AG20443 (cell line): ENCODE results near the gene SLC7A6.

ENCODE experiments used
- DNase-seq: peaks from one replicate; pipeline ENCODE4 v3.0.0; 2012; ENCODE audit warnings: low spot score, mixed read lengths

Gene SLC7A6

DNA sequence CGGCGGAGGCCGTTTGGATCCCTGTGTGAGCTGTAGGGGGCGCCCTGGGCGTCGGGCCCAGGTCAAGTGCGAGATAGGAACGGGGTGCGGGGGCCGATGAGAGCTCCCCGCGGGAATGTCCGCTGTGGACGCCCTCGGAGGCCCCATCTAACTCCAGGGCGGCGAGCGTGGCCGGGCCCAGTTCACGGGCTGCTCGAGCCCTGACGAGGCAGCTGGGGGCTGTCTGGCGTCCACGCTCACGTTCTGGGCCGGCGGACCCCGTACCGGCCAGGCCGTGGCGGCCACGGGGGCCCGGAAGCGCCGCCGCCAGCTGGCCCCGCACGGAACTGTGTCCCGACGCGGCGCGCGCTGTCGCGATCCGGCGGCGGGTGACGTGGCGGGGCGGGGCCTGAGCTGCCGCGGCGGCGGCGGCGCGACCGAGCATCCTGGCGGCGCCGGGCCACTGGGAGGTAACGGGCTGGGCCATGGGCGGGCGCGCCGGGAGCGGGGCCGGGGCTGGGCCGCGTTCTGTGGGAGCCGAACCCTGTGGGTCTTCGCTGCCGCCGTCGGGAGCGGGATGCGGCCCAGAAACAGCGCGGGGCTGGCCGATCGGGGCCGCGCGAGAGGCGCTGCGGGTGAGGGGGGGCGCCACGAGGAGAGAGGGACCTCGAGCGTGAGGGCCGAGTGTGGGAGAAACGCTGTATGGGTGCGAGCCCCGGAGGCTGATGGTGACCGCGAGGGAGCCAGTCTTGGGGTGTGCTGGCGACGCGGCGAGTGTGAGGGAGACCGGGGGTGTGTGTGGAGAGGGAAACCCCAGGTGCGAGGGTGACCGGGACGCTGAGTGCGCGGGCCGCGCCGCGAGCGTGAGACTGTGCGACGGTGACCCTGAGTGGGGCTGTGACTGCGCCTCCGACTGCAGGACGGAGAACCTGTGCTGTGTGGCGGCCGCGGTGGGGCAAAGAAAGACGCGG, at the start of gene SLC7A6:
SLC7A6 (plus strand) TSS at position 399 of the 950 bp plus-strand sequence. CDS start 10,201 bp downstream, outside the sequence.
- peak; percentile 93 for DNase-seq

DNA sequence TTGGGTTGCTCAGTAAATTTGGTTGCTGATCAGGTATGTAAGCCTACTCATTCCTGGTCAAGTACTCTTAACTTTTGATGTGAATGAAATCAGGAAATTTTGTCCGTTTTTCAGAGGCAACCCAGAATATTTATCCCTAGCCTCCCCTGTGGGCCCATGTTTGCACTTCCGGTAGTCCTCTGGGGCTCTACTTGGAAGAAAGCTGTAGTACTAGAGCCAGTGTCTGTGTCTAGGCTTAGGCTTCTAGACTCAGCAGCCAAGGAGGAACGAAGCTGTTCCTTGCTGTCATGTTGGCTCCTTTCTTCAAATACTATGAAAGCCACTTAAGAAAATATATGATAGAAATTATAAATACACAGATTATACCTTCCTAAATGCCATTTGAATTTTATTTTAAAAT, 49.6 kb upstream of the SLC7A6 start:
- no peak for DNase-seq

DNA sequence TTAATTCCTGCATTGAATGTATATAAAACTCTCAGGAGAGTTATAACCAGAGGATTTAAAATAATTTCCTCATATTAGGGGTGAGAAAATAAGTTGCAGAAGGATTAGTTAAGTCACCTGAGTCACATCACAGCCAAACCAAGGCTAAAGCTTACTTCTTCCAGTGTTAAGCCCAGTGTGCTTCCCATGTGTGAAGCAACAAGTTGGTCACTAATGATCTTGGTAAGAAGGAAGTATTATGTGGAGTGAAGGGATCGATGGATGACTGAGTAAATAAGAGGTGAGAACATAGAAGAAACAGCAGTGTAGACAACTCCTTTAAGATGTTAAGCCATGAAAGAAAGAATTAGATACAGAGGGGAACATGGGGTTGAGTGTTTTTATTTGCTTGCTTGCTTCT, 49.0 kb upstream of the SLC7A6 start:
- no peak for DNase-seq

DNA sequence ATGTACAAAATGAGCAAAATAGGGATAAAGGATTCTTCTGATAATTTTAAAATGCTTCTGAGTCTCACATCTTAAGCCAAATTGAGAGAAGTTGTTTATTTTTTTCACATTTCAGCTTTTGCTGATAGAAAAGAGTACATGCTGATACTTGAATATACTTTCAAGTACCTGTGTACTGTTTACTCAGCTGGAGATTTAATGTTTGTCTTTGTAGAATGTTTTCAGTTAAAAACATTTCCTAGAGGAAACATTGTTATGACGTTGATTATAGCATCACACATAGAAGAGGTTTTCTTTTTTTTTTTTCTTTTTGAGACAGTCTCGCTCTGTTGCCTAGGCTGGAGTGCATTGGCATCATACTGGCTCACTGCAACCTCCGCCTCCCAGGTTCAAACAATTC, 48.1 kb upstream of the SLC7A6 start:
- DNase-seq = no peak

DNA sequence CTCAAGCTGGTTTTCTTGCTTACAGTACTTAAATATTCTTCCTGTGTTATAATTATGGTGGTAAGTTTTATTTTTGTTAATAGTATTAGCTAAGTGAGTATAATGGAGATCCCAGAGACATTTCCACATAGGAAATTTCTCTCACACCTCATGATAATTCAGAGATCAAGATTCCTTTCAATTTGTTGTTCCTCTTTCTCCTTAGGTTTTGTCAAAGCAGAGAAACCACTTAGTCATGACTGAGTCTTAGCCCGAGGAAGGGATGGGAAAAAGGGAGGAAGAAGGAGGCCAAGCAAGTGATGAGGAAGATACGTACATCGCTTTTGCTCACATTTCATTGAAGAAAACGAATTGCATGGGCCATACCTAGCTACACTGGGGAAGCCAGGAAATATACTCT, 46.8 kb upstream of the SLC7A6 start:
- no peak for DNase-seq

DNA sequence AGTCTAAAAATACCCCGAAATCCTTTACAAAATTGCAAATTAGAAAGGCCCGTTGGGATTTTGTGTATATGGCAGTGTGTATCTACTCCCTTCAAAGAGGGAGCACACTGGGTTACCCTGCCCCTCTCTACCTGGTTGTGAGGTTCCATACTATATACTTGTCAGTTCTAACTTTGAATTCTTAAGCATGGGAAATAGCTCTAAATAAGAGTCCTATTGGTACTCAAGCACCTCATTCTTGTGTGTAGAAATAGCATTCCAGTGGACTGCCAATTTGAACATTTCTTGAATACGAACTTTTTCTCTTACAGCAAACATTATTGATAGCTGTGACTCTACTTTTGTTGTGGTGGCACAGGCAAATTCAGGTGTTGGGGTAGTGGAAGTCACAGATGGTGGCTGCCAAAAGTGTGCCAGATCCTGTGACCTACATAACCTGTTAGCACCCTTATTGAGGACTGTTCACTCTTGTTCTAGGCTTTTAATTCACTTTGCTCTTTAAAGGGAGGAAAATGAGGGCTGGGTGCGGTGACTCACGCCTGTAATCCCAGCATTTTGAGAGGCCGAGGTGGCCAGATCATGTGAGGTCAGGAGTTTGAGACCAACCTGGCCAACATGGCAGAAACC, 44.5 kb upstream of the SLC7A6 start:
- DNase-seq = no peak

DNA sequence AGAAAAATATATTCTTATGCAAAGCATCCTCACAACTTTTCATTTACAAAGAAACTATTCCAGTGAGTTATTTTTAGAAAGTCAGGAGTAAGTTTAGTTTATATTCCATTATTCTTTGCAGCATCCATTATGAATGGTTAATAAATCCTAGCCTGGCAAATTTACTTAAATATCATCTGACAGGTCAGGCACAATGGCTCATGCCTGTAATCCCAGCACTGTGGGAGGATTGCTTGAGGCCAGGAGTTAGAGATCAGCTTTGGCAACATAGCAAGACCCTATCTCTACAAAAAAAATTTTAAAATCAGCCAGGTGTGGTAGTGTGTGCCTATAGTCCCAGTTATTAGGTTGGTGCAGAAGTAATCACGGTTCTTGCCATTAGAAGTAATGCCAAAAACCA, 41.3 kb upstream of the SLC7A6 start:
- no peak for DNase-seq

DNA sequence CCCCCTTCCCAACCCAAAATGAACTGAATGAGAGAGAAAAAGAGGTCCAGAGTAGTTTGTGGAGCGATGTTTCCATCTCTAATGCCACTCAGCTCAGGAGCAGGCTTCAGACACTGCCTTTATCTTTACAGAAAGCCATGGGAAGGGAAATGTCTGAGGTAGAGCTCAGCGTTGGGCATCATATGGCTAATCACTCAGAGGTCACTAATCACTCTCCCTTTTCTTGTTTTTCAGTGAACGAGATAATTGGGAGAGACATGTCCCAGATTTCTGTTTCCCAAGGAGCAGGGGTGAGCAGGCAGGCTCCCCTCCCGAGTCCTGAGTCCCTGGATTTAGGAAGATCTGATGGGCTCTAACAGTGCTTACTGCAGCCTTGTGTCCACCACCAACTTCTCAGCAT, 38.2 kb upstream of the SLC7A6 start:
- DNase-seq = no peak

DNA sequence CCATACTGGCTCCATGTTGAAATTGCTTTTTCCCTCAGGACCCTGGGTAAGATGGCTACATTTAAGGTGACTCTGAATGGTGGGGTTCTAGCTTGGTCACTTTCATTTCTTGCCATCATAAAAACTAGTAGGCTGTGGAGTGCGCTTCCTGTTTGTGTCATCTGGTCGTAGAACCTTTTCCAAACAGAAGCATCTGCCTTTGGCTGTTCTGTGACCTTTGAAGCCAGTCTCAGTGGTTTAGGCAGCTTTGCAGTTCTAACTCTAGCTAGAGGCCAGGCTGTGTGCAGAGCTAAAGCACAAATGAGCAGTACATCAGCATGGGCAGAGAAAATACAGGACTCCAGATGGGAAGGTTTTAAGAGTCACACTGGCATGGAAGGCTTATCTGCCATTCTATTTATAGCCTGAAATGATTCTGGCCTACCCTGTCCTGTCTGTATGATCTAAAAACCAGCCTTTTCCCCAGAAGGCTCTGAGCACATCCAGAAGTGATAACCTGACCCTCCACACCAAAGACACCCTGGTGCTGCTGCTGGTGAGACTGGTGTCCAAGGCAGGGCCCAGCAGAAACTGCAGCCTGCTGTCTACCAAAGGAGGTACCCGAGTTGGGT, 37.0 kb upstream of the SLC7A6 start:
- DNase-seq = no peak

DNA sequence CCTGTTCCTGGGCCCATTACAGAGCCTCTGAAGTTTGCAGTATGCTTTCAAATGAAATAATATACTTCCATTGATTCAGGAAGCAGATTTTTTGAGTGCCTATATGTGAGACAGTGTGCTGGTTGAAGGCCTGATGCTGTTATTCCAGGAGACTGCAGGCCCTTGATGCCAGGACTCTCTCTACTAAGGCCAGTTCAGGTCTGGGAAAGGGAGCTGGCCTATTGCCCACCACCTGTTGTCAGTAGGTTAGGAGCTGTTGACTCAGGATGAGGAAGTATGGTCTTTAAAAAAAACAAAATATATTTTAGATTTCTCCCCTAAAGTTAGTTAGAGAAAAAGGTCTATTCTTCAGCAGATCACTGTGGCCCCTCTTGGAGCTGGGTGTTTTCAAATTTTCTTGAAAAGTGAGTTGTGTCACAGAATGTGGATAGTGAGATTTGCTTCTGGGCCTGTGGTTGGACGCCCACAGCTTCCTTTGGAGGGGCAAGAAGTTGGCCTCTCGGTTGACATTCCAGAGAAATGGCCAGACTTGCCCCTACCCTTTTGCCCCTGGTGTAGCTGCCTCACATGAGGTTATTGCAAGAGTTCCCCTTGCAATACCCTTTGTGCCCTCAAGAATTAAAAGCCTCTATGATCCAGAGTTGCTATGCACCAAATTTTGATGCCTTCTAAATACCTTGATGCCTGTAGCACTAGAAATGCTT, 36.3 kb upstream of the SLC7A6 start:
- DNase-seq = no peak

DNA sequence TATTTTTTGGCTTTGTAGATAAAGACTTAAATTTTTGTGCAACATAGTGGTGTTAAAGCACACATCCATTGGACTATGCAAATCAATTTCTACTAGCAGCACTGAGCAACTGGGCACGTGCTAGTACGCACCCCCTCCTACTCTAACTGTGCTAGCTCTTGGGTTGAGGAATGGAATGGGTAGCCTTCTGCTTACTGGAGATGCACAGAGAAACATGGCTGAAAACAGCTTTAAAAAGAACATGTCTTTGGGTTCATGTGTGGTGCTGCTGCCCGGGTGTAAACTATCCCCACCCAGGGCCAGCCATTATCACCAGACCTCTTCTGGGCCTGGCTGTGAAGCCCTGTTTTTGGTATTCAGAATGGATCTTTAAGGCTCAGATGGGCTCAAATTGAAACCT, 35.7 kb upstream of the SLC7A6 start:
- no peak for DNase-seq

DNA sequence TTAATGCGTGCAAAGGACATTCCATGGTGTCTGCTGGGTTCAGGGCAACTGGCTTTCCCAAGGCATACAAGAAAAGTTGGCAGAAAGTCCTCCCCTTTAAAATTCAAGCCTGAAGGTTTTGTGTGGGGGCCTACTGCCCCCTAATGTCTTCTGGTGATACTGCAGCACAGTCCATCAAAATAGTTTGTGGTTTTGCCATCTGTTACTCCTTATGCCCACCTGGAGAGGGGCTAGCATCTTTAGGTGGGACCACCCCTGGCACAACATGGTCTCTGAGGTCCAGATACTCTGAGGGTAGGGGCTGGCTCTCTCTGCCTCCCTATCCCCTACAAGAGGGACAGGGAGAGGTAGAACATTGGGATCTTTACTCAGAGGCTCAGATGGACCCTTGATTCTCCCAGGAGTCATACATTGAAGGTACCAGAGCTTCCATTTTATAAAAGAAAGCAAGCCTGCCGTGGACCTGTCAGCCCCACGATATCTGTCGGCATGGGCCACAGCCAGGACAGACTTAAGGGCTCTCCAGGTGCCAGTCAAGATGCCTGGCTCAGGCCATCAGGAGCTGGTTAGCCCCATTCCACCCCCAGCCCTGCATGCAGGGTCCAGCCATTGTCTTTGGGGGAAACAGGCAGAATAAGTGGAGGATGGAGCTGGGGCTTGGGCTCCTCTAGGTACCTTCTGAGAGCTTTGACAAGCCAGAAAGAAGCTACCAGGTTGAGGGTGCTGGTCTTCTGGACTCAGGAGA, 34.7 kb upstream of the SLC7A6 start:
- DNase-seq = peak; percentile 85

DNA sequence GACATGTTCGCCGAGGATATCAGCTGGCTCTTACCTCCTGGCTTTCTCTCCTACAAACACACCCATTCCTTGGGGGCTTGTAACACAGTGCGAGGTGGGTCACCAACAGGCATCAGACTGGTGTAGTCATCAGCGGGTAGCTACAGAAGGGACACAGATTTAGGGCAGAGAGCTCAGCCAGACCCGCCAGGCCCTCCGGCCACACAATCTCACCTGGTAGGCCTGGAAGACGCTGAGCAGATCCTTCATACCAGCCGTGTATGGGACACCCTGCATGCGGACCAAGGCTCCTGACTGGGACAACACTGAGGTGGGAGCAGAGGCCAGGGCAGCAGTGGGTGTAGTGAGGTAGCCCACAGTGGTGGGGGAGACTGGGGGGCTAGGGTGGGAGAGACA, 34.2 kb upstream of the SLC7A6 start:
- no peak for DNase-seq

DNA sequence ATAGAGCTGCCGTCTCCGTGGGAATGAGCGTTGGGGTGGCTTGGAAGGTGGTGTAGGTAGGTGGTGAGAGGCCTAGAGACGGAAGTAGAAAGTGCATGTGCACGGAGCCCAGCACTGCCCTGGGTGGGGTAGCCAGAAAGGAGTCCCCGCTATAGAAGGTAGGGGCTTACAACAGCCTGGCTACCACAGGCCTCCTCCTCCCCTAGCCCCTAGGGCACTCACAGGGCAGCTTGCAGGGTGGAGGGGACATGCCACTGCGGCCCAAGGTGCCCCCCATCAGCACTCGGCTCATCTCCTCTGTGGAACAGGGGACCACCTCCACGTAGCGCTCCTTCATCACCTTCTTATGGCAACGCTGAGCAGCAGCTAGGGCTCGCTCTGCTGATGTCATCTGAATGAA, 33.4 kb upstream of the SLC7A6 start:
- no peak for DNase-seq

DNA sequence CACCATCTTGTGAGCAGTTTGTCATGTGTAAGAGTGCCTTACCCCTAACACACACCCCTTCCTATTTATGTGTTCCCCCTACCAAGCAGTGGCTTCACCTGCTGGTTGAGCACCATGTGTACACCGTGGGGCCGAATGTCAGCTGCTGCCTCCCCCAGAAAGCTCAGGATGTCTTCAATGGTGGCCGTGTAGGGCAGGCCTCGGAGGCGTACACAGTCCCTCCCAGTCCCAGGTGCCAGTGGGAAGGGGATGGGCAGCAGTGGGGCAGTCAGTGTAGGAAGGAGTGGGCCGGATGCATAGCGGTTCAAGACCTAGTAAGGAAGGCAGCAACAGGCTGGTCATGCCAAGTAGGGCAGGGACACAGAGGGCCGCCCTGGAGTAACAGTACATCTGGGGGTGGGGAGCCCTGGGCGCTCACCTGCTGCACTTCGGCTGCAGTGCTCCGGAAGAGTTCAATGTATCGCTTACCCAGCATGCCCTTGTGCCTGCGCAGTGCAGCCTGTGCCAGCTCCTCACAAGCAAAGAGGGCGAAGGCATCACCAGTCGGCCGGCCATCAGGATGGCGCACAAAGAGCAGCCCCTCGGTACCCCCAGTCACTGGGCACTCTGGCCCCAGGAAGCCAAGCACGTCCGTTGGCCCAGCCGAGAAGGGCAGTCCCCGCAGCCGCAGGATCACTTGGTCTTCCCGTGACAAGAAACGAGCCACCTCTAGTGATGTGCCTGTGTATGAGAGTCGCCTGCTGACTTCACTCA, 32.8 kb upstream of the SLC7A6 start:
- DNase-seq = no peak

DNA sequence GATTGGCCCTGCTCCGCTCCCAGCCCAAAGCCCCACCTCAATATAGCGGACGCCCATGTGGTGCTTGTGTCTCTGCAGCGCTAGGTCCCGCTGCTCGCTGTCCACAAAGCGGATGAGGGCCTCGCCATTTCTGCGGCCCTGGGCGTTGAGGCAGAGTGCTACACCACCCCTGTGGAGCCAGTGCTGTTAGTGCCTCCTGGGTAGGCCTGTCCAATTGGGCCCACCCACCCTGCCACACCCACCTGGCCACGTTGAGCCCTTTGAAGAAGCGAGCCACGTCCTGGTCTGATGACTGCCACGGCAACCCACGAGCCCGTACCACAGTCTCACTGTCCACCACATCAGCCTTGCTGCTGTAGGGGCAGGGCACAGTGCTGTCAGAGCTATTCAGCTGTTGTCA, 32.0 kb upstream of the SLC7A6 start:
- no peak for DNase-seq

DNA sequence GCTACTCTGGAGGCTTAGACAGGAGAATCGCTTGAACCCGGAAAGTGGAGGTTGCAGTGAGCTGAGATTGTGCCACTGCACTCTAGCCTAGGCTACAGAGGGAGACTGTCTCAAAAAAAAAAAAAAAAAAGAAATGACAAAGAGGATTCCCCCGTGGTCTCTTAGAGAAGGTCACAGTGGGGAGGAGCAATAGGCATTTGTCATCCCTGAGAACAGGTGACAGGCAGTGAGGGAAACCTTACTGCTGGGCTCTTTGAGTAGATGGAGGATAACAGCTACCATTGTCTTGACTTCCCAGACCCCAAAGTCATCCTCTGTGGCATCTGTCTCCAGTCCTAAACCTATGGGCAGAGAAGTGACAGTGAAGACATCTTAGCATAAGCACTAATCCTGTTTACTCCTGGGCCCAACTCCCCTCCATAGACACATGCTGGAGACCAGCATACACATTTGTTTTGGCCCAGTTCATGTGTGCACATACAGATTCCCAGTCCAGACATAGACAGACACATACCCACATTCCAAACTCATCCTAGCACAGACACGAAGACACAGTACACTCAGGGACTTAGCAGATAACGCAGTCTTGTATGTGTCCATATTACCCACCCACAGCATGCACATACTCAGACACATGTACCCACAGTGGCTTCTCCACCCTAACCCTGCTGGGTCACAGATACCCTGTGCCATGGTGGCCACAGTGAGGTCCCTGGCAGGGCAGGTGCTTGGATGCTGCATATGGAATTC, 31.1 kb upstream of the SLC7A6 start:
- no peak for DNase-seq

DNA sequence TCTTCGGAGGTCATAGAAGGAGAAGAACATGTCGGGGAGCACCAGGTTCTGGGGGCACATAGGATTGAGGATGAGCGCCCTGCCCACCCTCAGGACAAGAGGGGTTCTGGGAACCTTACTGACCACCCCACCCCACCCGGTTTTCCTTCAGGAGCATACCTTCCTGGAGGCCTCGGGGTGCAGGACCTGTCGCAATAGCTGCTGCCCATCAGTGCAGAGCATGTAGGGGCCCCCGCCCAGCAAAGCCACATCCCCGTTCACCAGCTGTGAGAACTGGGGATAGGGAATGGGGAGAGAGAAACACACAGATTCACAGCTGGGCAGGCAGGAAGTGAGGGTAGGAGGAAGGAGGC, 30.5 kb upstream of the SLC7A6 start:
- no peak for DNase-seq

DNA sequence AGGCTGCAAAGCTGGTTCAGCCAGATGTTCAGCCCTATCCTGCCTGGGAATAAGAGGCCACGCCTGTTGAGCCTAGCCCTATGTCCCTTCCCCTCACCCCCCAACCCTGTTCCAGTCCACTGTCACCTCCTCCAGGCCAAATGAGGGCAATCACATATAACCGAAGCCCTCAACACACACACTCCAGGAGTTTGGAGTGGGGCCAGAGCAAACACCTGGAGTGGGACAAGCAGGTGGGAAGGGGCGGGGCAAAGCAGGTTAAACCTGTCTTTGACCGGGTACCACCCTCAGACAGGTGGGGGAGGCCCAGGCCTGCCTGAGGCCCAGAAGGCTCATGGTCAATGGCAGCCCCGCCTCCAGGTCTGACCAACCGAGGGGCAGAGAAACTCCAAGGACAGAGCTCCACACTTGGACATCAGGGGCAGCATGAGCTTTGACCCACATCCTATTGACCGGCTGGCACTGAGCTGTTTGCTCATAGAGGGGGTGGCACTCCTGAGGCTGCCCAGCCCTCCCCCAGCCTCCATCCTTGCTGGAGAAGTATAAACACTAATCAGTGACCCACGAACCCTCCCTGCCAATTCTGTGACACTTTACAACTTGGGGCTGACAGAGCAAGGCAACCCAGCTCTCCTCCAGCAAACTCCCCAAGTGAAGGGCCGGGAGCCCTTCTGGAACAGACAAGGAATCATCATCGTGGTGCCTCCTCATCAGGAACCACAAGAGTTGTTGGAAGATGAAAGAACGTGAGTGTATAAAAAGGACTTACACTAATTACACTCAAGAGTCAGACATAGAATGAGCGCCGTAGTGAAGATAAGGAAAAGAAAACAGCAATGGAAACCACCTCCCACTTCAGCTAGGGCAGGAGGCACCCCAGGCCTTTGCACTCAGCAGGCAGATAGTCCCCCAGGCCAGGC, 29.9 kb upstream of the SLC7A6 start:
- no peak for DNase-seq
